Raji (cell line): Measurements from ENCODE around the gene TIGD2.

Source experiments
- POLR2A ChIP-seq: IDR thresholded peaks from 2 replicates; pipeline ENCODE4 v1.6.1; 2011; ENCODE audit warnings: low read depth, low read length, control low read depth; ENCODE audit not compliant: insufficient read depth

The TIGD2 gene

GRCh38 chr4:89137231-89137630 lies 25.9 kb downstream of the TIGD2 start:
- TF ChIP-seq POLR2A, result no peak

- TF ChIP-seq POLR2A, result no peak
Observed at GRCh38 chr4:89137695-89138094, 26.4 kb downstream of the TIGD2 start.

GRCh38 chr4:89140168-89140759 lies 28.9 kb downstream of the TIGD2 start:
- TF ChIP-seq POLR2A, result no peak

- no peak for TF ChIP-seq POLR2A
Observed at GRCh38 chr4:89142691-89143669, 31.6 kb downstream of the TIGD2 start.

- TF ChIP-seq POLR2A, result no peak
Observed at GRCh38 chr4:89146196-89146595, 34.9 kb downstream of the TIGD2 start.

- no peak for TF ChIP-seq POLR2A
Observed at GRCh38 chr4:89152972-89153371, 41.6 kb downstream of the TIGD2 start.

GRCh38 chr4:89156174-89156914 lies 45.0 kb downstream of the TIGD2 start:
- no peak for TF ChIP-seq POLR2A

- TF ChIP-seq POLR2A, result no peak
Observed at GRCh38 chr4:89157488-89158024, 46.2 kb downstream of the TIGD2 start.

- TF ChIP-seq POLR2A, result no peak
Observed at GRCh38 chr4:89158884-89159503, 47.7 kb downstream of the TIGD2 start.

GRCh38 chr4:89160806-89161205 lies 49.5 kb downstream of the TIGD2 start:
- no peak for TF ChIP-seq POLR2A

- TF ChIP-seq POLR2A, result no peak
Observed at GRCh38 chr4:89161841-89162240, 50.5 kb downstream of the TIGD2 start.

GRCh38 chr4:89162496-89162895 lies 51.2 kb downstream of the TIGD2 start:
- no peak for TF ChIP-seq POLR2A

- no peak for TF ChIP-seq POLR2A
Observed at GRCh38 chr4:89162987-89163386, 51.7 kb downstream of the TIGD2 start.

- TF ChIP-seq POLR2A, result no peak
Observed at GRCh38 chr4:89164400-89164799, 53.1 kb downstream of the TIGD2 start.
